Measurements from ENCODE around the gene SEMA6A. TPM values are rescaled to one million over a fixed set of nuclear protein-coding genes. Genes with fewer than 3 reads are reported as not detected.

The SEMA6A gene
- polyA plus RNA-seq, 3 donors, result 4.2 to 6.0 (median 5.8) TPM

DNA sequence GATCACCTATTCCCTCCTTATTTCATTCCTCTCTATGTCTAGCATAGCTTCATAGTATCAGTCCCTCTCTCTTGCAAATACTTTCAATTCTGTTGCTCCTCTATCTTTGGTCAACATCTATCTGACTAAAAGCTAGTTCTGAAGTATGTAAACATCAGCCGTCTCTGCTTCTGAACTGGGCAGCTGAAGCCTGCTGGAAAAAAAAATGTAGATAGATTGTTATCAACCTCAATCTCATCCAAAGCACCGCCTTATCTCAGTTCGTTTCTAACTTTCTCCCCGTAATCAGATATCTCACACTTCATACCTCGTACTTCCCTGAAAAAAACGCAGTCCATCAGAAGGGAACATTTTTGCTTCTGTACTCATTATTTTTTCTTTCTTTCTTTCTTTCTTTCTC lies 4.5 kb upstream of the SEMA6A start:
- no peak overlapping the region for H3K27ac ChIP-seq (ENCODE audit: low read depth, low read length)
- WGBS, 3 donors, result 23 to 81% (median 72%) methylated on average over 6 of the region's 6 CpGs

- 92 to 95% (median 94%) methylated on average over 3 of the region's 3 CpGs for WGBS, 3 donors
- no peak overlapping the region for H3K27ac ChIP-seq (ENCODE audit: low read depth, low read length)
Measured at GRCh38 chr5:116578676-116579075, 4.1 kb upstream of the SEMA6A start.

DNA sequence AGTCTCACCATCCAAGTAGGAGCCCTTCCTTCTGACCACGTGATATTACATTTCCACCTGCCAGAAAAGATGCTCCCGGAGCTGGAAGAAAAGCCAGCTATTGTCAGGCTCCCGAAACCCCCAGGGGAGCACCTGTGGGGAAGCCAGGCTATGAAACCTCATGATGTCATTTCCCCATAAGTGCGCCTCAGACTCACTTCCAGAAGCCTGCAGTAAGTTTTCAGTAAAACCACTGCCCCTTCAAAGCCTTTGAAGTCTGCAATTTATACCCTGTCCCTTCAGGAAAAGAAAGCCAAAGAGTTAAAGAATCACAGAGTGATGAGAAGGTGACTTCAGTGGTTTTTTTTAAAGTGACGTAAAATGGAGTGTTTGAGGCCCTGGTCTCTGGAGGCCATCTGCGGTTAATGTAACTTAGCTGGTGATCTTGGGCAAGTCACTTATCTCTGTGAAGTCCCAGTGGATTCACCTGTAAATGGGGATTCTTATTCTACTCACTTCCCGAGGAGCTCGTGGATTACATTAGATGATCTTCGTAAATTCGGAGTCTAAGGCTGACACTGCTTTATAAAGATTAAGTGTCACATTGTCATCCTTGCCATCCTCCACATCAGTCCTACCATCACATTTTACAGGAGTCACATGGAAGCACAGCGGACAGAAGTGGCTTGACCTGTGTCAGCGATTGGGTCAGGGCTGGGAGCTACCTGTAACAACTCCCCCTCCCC lies 2.6 kb upstream of the SEMA6A start:
- WGBS, 3 donors, result 70 to 80% (median 71%) methylated on average over 12 of the region's 12 CpGs
- no peak overlapping the region for H3K27ac ChIP-seq (ENCODE audit: low read depth, low read length)

- H3K27ac ChIP-seq (ENCODE audit: low read depth, low read length), result no peak overlapping the region
- WGBS, 3 donors, result 2 to 5% (median 3%) methylated on average over 44 of the region's 44 CpGs
Measured at GRCh38 chr5:116576053-116576713, 1.6 kb upstream of the SEMA6A start.

- no peak overlapping the region for H3K27ac ChIP-seq (ENCODE audit: low read depth, low read length)
- WGBS, 3 donors, result 0 to 1% (median 1%) methylated on average over 33 of the region's 33 CpGs
Measured at GRCh38 chr5:116575326-116576052, 866 bp upstream of the SEMA6A start.

GRCh38 chr5:116573702-116574366 lies 789 bp downstream of the SEMA6A start:
- H3K27ac ChIP-seq (ENCODE audit: low read depth, low read length), result no peak overlapping the region
- 0 to 1% (median 1%) methylated on average over 51 to 61 of the region's 61 CpGs for WGBS, 3 donors

- no peak overlapping the region for H3K27ac ChIP-seq (ENCODE audit: low read depth, low read length)
- WGBS, 3 donors, result 0 to 1% (median 1%) methylated on average over 35 of the region's 35 CpGs
Measured at GRCh38 chr5:116573279-116573701, 1.3 kb downstream of the SEMA6A start.

DNA sequence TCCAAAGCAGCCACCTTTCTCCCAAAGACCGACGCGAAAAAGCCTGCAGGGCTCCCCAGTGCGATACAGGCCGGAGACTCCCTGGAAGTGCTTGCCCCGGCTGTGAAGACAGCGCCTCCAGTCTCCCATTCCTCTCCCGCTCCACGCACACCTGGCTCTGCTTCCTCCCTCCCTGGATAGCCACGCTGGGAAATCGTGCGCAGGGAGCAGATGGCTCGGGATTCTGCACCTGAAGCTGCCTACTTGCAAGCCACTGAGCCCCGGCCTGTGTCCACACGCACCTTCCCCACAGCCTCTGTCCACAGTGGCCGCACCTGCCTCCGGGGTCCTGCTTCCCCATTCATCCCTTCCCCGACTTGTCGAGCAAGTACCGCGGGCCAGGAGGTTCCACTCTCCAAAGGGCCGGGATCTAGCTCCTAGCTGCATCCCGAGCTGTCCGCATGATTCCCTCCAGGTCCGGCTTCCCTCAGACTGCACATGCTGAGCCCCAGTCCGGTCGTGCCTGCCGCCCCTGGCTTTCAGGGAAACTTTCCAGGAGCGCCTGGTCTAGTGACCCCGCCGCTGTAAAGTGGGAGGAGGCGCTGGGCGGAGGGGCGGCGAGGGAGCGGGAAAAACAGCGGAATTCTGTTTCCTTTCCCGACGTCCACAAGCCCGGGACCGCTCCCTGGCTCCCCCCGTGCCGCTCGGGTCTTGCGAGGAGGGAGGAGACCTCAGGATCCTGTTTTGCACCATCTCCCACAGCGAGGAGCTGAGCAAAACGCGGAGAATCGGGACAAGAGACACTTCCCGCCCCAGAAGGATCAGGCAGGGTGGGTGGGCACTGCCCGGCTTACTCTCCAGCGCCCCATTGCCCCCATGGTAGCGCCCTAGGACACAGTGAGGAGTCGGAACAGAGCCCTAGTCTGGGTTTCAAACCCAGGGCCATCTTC lies 2.0 kb downstream of the SEMA6A start:
- H3K27ac ChIP-seq (ENCODE audit: low read depth, low read length), result no peak overlapping the region
- 0 to 6% (median 4%) methylated on average over 49 to 54 of the region's 54 CpGs for WGBS, 3 donors

DNA sequence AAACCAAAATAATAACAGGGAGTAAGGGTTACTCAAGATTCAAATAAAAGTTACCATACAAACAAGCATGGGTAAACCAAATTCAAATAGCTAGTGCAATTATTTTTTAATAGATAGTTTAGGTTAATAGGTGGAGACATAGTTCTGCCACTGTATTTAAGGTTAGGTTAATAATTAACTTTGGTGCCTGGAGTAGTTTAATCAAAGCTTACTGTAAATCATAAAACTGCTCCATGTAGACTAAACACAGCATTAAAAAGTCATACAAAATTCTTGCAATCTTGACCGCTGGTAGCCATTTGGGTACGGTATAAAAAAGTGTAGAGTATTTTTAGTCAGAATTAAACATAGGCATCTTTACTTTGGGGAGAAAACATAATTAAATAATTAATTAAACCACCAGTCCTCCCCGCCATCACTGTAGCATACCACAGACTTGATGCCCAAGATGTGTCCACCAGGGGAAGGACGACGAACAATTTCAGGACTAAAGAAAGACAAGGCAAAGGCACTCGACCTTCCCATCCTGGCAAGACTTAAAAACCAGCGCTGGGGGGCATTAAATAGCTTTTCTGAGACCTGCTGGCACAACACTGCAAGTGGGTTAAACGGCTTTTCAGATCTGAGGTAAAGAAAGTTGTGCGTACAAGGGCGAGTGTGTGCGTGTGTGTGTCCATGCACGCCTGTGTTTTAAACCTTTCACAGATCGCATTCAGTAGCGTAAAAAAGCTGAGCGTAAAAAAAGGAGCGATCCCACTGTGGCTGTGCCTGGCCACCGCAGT lies 2.9 kb downstream of the SEMA6A start:
- 10 to 44% (median 41%) methylated on average over 17 of the region's 17 CpGs for WGBS, 3 donors

DNA sequence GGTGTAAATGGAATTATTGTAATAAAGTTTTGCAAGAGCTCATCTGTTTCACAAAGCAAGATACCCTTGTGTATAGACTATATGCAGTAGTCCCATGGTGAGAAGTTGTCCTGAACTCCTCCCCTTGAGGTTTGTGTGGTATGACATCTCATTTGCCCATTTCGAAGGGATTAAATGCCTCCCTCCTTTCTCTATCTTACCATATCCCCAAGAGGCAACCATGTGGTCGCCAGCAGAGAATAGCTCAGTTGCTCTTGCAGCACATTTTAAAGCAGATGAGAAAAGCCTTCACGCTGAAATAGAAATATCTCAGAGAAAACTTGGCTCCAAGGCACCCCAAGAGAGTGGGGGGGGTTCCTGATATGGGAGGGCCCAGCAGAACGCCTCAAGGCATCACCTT lies 4.6 kb downstream of the SEMA6A start:
- WGBS, 3 donors, result 60 to 74% (median 69%) methylated on average over 4 of the region's 4 CpGs
- H3K27ac ChIP-seq (ENCODE audit: low read depth, low read length), result no peak overlapping the region

More for the DNA sequence above, 2.9 kb downstream of the SEMA6A start:
- no peak overlapping the region for H3K27ac ChIP-seq (ENCODE audit: low read depth, low read length)

GRCh38 chr5:116567106-116567505 lies 7.5 kb downstream of the SEMA6A start:
- no peak overlapping the region for H3K27ac ChIP-seq (ENCODE audit: low read depth, low read length)
- 62 to 84% (median 84%) methylated on average over 2 of the region's 2 CpGs for WGBS, 3 donors

DNA sequence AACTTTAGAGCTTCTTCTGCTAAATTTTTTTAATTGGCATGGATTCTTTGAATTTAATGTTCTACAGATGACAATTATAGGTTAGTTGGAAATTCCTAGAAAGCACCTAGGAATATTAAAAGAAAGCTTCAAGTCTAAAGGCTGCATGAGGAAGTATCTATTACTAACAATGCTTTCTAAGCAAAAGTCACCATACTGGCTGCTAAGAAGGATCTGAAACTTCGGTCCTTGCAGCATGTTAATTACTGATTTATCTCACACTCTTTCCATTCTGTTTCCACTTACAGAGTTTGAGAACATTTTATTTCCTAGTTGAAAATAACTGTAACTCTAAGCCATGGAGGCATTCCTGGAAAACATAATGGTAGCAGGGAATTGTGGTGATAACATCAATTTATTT lies 8.4 kb downstream of the SEMA6A start:
- no peak overlapping the region for H3K27ac ChIP-seq (ENCODE audit: low read depth, low read length)
- WGBS, 3 donors, result 63 to 84% (median 69%) methylated on average over 1 of the region's 1 CpG

DNA sequence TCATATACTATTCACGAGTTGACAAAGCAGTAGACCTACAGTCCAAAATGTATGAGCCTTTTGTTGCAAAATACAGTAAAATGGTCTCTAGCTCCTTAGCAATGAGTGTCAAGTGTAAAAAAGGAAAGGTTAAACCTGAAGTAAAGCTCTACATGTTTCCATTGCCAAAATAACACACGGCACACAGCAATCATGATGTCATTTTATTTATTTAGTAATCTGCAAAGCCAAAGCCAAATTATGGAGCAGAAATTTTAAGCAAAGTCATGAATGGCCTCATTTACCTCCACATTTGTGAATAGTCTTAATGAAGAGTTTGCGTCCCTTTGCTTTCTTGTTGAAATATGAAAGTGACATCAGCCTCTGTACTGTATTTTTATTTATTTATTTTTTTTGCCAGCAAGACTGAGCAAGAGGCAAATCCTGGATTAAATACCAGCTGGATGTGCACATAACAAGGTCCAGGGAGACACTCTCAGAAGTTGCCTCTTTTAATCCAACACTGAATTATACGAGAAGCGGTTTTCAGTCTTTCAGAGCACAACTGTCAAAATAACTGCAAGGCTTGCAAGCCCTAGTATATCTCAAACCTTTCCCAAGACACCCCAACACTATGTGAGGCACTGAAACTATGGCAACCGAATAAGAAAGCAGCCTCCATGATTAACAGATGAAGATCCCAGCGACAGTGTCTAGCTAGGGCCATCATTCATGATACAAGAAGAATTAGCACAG lies 9.7 kb downstream of the SEMA6A start:
- WGBS, 3 donors, result 60 to 83% (median 80%) methylated on average over 7 of the region's 7 CpGs
- H3K27ac ChIP-seq (ENCODE audit: low read depth, low read length), result no peak overlapping the region

GRCh38 chr5:116564312-116564711 lies 10.3 kb downstream of the SEMA6A start:
- no peak overlapping the region for H3K27ac ChIP-seq (ENCODE audit: low read depth, low read length)
- WGBS, 3 donors, result 59 to 89% (median 82%) methylated on average over 3 of the region's 3 CpGs

DNA sequence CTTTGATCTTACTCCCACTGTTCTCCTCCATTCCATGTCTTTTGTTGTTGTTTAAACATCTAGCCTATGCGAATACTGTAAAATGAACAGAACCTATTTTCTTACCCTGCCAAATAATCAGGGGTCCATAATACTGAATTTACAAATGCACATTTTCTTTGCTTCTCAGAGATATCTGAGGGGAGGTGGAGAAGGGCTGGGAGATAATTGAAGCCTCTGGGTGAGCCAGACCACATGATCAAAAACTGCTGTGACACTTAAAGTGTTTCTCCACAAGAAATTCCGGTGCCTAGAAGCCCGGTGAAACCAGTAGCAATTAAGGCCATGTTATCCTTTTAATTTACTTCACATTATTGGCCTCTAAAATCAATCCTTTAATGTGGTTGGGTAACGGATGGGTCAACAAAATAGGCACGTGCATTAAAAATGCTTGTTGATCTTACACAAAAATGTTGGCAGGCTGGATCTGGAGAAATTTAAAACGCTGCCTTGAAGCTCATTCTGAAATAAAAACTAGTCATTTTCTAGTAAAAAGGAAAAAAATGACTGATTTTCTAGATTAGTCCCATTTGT lies 10.8 kb downstream of the SEMA6A start:
- 53 to 85% (median 83%) methylated on average over 6 of the region's 6 CpGs for WGBS, 3 donors
- no peak overlapping the region for H3K27ac ChIP-seq (ENCODE audit: low read depth, low read length)

DNA sequence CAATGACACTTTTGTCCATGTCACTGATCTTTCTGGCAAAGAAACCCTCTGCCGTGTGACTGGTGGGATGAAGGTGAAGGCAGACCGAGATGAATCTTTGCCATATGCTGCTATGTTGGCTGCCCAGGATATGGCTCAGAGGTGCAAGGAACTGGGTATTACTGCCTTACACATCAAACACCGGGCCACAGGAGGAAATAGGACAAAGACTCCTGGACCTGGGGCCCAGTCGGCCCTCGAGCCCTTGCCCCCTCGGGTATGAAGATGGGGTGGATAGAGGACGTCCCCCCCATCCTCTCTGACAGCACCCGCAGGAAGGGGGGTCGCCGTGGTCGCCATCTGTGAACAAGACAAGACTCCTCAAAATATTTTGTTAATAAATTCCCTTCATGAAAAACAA lies 12.0 kb downstream of the SEMA6A start:
- H3K27ac ChIP-seq (ENCODE audit: low read depth, low read length), result no peak overlapping the region
- WGBS, 3 donors, result 77 to 88% (median 85%) methylated on average over 11 of the region's 11 CpGs
